Karpas-422 (cell line): ENCODE measurements around the gene RXFP2. TPM values are rescaled to one million over a fixed set of nuclear protein-coding genes. Genes with fewer than 3 reads are reported as not detected.

Experiments
- DNase-seq: peaks from one replicate; pipeline ENCODE4 v3.0.0-alpha.2; 2015
- H2AFZ ChIP-seq: fragments of 200-600 bp; sonication (generic); 2 replicates; pipeline ENCODE4 v1.6.1; 2014; ENCODE audit warnings: antibody characterized with exemption, low read length, mixed read lengths
- H3K27ac ChIP-seq: fragments of 200-600 bp; sonication (generic); 2 replicates; pipeline ENCODE4 v1.5.1; 2014; ENCODE audit warnings: mild to moderate bottlenecking, low read length, moderate library complexity
- H3K27me3 ChIP-seq: fragments of 200-600 bp; sonication (generic); 2 replicates; pipeline ENCODE4 v1.6.1; 2014; ENCODE audit warnings: low read length, mixed read lengths
- H3K36me3 ChIP-seq: fragments of 200-600 bp; sonication (generic); 2 replicates; pipeline ENCODE4 v1.6.1; 2014; ENCODE audit warnings: low read length, mixed read lengths; ENCODE audit not compliant: insufficient read depth
- H3K4me1 ChIP-seq: fragments of 200-600 bp; sonication (generic); 2 replicates; pipeline ENCODE4 v1.6.1; 2014; ENCODE audit warnings: mild to moderate bottlenecking, low read length, mixed read lengths
- H3K4me2 ChIP-seq: fragments of 200-600 bp; sonication (generic); 2 replicates; pipeline ENCODE4 v1.6.1; 2014; ENCODE audit warnings: low read length, low read depth, mild to moderate bottlenecking; ENCODE audit not compliant: poor library complexity, severe bottlenecking
- H3K4me3 ChIP-seq: fragments of 200-600 bp; sonication (generic); 2 replicates; pipeline ENCODE4 v1.5.1; 2014; ENCODE audit warnings: mild to moderate bottlenecking, antibody characterized with exemption, low read length, mixed read lengths
- H3K79me2 ChIP-seq: fragments of 200-600 bp; sonication (generic); 2 replicates; pipeline ENCODE4 v1.6.1; 2014; ENCODE audit warnings: mild to moderate bottlenecking, low read length, mixed read lengths
- H3K9ac ChIP-seq: fragments of 200-600 bp; sonication (generic); 2 replicates; pipeline ENCODE4 v1.6.0; 2014; ENCODE audit warnings: low read length
- H3K9me2 ChIP-seq: fragments of 200-600 bp; sonication (generic), shearing (Covaris generic); replicated peaks from 2 replicates; pipeline ENCODE4 v1.6.0; 2014; ENCODE audit warnings: mild to moderate bottlenecking, low read length, moderate library complexity; ENCODE audit not compliant: insufficient read depth
- H3K9me3 ChIP-seq: fragments of 300-700, 200-600 bp; sonication (generic); 2 replicates; pipeline ENCODE4 v1.6.1; 2014; ENCODE audit warnings: low read length, mixed read lengths
- H4K20me1 ChIP-seq: fragments of 200-600 bp; sonication (generic); 2 replicates; pipeline ENCODE4 v1.6.1; 2014; ENCODE audit warnings: mild to moderate bottlenecking, antibody characterized with exemption, low read length, low read depth; ENCODE audit not compliant: insufficient read depth
- total RNA-seq: library from RNA; depleted of rRNA; stranded (reverse); fragments of >200 nt; shearing (Covaris generic); gene quantifications from 2 replicates; pipeline ENCODE4 v1.2.3, GENCODE V29; 2014; ENCODE audit warnings: low replicate concordance; rRNA removed

The RXFP2 gene
- total RNA-seq = not detected in 2 replicates

DNA sequence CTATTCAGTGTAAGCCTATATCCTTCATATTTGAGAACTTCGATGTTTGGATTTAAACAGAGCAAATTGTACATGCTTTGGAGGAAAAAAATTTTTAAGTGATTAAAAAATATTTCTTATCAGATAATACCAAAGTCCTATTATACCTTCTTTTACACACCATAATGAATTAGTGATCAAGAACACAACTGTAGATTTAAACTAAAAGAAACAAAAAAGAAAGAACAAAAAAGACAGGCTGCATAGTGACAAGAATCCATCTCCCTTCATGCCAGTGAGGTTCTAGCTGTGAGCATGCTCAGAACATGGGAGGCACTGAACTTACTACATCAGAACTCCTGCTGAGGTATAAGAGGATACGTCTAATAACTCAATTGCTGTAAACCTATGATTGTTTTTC lies at the start of gene RXFP2:
Gene RXFP2, plus strand, starts transcription at position 301 of the 400 bp plus-strand sequence. Its CDS starts 87 bp downstream, at position 388.
- no peaks in the 10 kb centered on the region for H3K4me1 ChIP-seq
- H4K20me1 ChIP-seq = no peaks in the 10 kb centered on the region
- peak; percentile 40 for DNase-seq
- H3K27ac ChIP-seq = no peak within 1 kb of the TSS
- H3K9ac ChIP-seq = no peak within 1 kb of the TSS
- no peaks in the 10 kb centered on the region for H3K27me3 ChIP-seq
- H3K9me2 ChIP-seq = no peaks in the 10 kb centered on the region
- H3K4me3 ChIP-seq = no peak within 1 kb of the TSS
- H3K9me3 ChIP-seq = no peaks in the 10 kb centered on the region
- no peak within 1 kb of the TSS for H2AFZ ChIP-seq
- no peaks in the 10 kb centered on the region for H3K36me3 ChIP-seq
- no peaks in the 10 kb centered on the region for H3K79me2 ChIP-seq
- no peak within 1 kb of the TSS for H3K4me2 ChIP-seq

DNA sequence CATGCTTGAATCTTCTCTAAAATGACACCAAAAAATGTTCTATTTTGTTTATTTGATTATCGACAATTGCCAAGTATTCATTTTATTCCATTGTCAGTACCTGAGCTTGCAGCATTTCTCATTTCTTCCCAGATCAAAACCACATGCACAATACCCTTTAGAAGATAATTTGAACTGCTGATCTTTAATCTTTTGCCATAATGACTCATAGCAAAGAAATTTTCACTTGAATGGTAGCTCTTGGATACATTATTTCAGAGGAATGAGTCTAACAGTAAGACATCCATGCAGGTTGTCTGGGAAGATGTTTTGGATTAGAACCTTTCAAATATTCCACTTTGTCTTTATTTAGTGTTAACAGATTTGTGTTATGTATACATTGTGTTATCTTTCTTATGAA lies 42.0 kb upstream of the RXFP2 start:
- no peak overlapping the region for H3K27ac ChIP-seq
- peaks cover 6% of the 10 kb centered on the region for H3K9me3 ChIP-seq
- H4K20me1 ChIP-seq = no peaks in the 10 kb centered on the region
- H3K4me1 ChIP-seq = no peaks in the 10 kb centered on the region
- H3K27me3 ChIP-seq = no peaks in the 10 kb centered on the region
- no peak overlapping the region for H3K9ac ChIP-seq
- H3K36me3 ChIP-seq = no peaks in the 10 kb centered on the region
- H2AFZ ChIP-seq = no peak overlapping the region
- no peaks in the 10 kb centered on the region for H3K79me2 ChIP-seq
- DNase-seq = no peak
- no peak overlapping the region for H3K4me2 ChIP-seq
- no peaks in the 10 kb centered on the region; the same call in 1 of the 2 replicates for H3K9me2 ChIP-seq
- no peak overlapping the region for H3K4me3 ChIP-seq

DNA sequence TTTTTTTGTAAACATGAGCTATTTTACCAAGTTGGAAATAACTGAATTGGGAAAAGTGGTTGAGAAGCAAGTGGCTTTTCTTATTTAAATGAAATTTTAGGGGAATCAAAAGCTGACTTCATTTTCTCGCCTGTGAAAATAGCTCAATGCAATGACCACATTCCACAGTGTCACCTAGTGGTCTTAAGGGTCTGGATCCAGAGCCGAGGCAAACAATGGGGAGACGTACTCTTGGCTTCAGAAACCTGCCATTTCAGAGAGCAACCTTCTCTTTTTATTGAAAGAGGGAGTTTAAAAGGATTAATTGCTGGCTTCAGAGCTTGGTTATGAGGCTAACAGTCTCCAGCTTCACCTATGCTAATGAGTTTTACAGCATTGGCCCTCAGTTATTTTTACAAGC lies 39.7 kb upstream of the RXFP2 start:
- no peak overlapping the region for H3K4me2 ChIP-seq
- H3K9ac ChIP-seq = no peak overlapping the region
- H3K4me1 ChIP-seq = no peaks in the 10 kb centered on the region
- H4K20me1 ChIP-seq = no peaks in the 10 kb centered on the region
- H3K9me2 ChIP-seq = no peaks in the 10 kb centered on the region; the same call in 1 of the 2 replicates
- no peak overlapping the region for H2AFZ ChIP-seq
- H3K27ac ChIP-seq = no peak overlapping the region
- no peaks in the 10 kb centered on the region for H3K36me3 ChIP-seq
- no peaks in the 10 kb centered on the region for H3K27me3 ChIP-seq
- H3K9me3 ChIP-seq = no peaks in the 10 kb centered on the region; the same call in 1 of the 2 replicates
- no peak for DNase-seq
- H3K79me2 ChIP-seq = no peaks in the 10 kb centered on the region
- no peak overlapping the region for H3K4me3 ChIP-seq

- Histone ChIP-seq H3K4me1 (no peaks in the 10 kb centered on the region), H3K9me2 (no peaks in the 10 kb centered on the region), H2AFZ (no peak overlapping the region), H3K9me3 (no peaks in the 10 kb centered on the region), H3K4me2 (no peak overlapping the region), H3K79me2 (no peaks in the 10 kb centered on the region), H3K36me3 (no peaks in the 10 kb centered on the region), H3K9ac (no peak overlapping the region), H3K4me3 (no peak overlapping the region), H4K20me1 (no peaks in the 10 kb centered on the region), H3K27me3 (no peaks in the 10 kb centered on the region), H3K27ac (no peak overlapping the region)
- DNase-seq = no peak
Measured at GRCh38 chr13:31703780-31704179, 35.5 kb upstream of the RXFP2 start.

GRCh38 chr13:31706105-31706504 lies 33.2 kb upstream of the RXFP2 start:
- Histone ChIP-seq H3K4me2 (no peak overlapping the region), H4K20me1 (no peaks in the 10 kb centered on the region), H3K27me3 (no peaks in the 10 kb centered on the region), H3K36me3 (no peaks in the 10 kb centered on the region), H3K9me2 (no peaks in the 10 kb centered on the region), H3K4me1 (no peaks in the 10 kb centered on the region), H3K79me2 (no peaks in the 10 kb centered on the region), H3K9me3 (no peaks in the 10 kb centered on the region), H2AFZ (no peak overlapping the region), H3K27ac (no peak overlapping the region), H3K9ac (no peak overlapping the region), H3K4me3 (no peak overlapping the region)
- DNase-seq = no peak

DNA sequence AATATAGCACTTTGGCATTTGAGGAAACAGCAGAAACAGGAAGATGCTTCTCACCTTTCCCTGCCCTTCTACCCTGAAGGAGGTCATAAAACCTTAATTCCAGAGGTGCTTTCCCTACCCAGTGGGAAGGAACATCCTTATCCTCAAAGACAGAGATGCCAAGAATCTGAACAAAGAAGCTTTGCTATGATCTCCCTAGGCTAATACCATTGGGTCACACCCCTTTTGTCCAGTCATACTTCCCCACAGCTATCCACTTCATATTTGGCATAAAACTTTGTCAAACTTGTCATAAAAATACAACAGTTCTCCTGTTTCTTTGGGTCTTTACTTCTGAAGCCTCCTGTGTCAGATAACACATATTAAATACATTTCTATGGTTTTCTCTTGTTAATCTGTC lies 21.7 kb upstream of the RXFP2 start:
- no peaks in the 10 kb centered on the region for H4K20me1 ChIP-seq
- no peaks in the 10 kb centered on the region for H3K79me2 ChIP-seq
- H3K9me2 ChIP-seq = no peaks in the 10 kb centered on the region
- H3K9me3 ChIP-seq = no peaks in the 10 kb centered on the region
- no peak overlapping the region for H3K9ac ChIP-seq
- H3K4me1 ChIP-seq = no peaks in the 10 kb centered on the region
- H3K27ac ChIP-seq = no peak overlapping the region
- no peak for DNase-seq
- H3K36me3 ChIP-seq = no peaks in the 10 kb centered on the region
- H3K27me3 ChIP-seq = no peaks in the 10 kb centered on the region
- no peak overlapping the region for H2AFZ ChIP-seq
- no peak overlapping the region for H3K4me3 ChIP-seq
- no peak overlapping the region for H3K4me2 ChIP-seq

GRCh38 chr13:31719214-31719613 lies 20.1 kb upstream of the RXFP2 start:
- Histone ChIP-seq H3K79me2 (no peaks in the 10 kb centered on the region), H3K27me3 (no peaks in the 10 kb centered on the region), H3K9ac (no peak overlapping the region), H3K27ac (no peak overlapping the region), H3K9me2 (no peaks in the 10 kb centered on the region), H3K9me3 (no peaks in the 10 kb centered on the region), H4K20me1 (no peaks in the 10 kb centered on the region), H3K36me3 (no peaks in the 10 kb centered on the region), H3K4me3 (no peak overlapping the region), H3K4me2 (no peak overlapping the region), H2AFZ (no peak overlapping the region), H3K4me1 (no peaks in the 10 kb centered on the region)
- no peak for DNase-seq

GRCh38 chr13:31722673-31723072 lies 16.7 kb upstream of the RXFP2 start:
- no peaks in the 10 kb centered on the region for H4K20me1 ChIP-seq
- no peaks in the 10 kb centered on the region for H3K36me3 ChIP-seq
- no peak overlapping the region for H3K4me3 ChIP-seq
- H2AFZ ChIP-seq = no peak overlapping the region
- no peak for DNase-seq
- H3K4me1 ChIP-seq = no peaks in the 10 kb centered on the region
- H3K27me3 ChIP-seq = no peaks in the 10 kb centered on the region
- H3K9me3 ChIP-seq = no peaks in the 10 kb centered on the region
- H3K79me2 ChIP-seq = no peaks in the 10 kb centered on the region
- H3K9ac ChIP-seq = no peak overlapping the region
- no peak overlapping the region for H3K27ac ChIP-seq
- H3K4me2 ChIP-seq = no peak overlapping the region
- no peaks in the 10 kb centered on the region for H3K9me2 ChIP-seq

DNA sequence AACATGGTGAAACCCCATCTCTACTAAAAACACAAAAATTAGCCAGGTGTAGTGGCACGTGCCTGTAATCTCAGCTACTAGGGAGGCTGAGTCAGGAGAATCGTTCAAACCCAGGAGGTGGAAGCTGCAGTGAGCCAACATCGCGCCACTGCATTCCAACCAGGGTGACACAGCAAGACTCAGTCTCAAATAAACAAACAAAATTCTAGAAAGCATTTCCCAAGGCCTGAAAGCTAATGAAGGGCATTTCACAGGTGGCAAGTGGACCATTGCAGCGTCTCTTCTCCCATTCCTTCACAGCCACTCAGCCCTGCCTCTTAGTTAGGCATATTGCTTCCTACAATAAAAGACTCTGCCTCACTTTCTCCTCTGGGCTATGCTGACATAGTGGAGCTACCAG lies 13.5 kb upstream of the RXFP2 start:
- Histone ChIP-seq H3K36me3 (no peaks in the 10 kb centered on the region), H3K9ac (no peak overlapping the region), H3K4me1 (no peaks in the 10 kb centered on the region), H2AFZ (no peak overlapping the region), H4K20me1 (no peaks in the 10 kb centered on the region), H3K4me2 (no peak overlapping the region), H3K79me2 (no peaks in the 10 kb centered on the region), H3K4me3 (no peak overlapping the region), H3K9me3 (no peaks in the 10 kb centered on the region), H3K27me3 (no peaks in the 10 kb centered on the region), H3K9me2 (no peaks in the 10 kb centered on the region), H3K27ac (no peak overlapping the region)
- DNase-seq = peak; percentile 17
